ENCODE results near the gene LMOD2. TPM values are rescaled to one million over a fixed set of nuclear protein-coding genes. Genes with fewer than 3 reads are reported as not detected.
A peak's percentile ranks its signal among the peaks of the same experiment; 100 is the strongest.

LMOD2 gene
- polyA plus RNA-seq, 3 donors: 0.09 TPM; not detected in 2

DNA sequence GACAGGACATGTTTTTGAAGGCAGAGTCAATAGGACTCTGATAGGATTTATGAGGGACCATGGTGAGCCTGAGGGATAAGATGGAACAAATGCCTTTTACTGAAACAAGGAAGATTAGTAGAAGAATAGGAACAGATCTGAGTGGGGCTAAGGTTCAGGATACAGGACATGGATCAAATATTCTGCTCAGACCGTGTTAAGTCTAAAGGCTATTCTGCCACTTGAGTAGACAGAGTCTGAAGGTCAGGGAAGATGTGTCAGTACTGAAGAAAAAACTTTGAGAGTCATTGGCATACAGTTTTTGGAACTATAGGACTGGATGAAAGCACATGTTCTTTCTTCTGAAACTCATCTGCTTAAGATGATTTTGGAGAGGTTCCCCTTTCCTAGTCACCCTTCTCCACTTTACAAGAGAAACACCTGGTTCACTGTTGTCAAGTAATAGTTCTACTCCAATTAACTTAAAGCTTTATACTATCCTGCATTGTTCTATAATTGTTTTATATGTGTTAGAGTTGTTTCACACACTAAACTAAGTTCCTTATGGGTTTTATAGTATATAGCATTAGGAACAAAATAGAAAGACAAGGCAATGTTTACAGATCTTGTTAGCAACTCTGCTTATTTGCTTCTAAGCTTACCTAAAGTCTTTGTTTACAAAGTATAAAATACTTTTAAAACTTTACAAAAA is 49.7 kb downstream of the LMOD2 start:
- Histone ChIP-seq H3K4me3 (replicated peaks in 1 of 3; ENCODE audit: low read depth in 2 of 3, low read length in 3 of 3) (no peak overlapping the region), H3K27me3 (ENCODE audit: control insufficient read depth in 2 of 2, insufficient read depth in 2 of 2, low read length in 2 of 2) (no peaks in the 10 kb centered on the region), H3K9ac (ENCODE audit: insufficient read depth, low read length, poor library complexity, severe bottlenecking) (no peak overlapping the region), H3K4me1 (ENCODE audit: control insufficient read depth in 1 of 2, insufficient read depth in 2 of 2, low read length in 2 of 2) (no peaks in the 10 kb centered on the region), H3K27ac (ENCODE audit: low read depth in 1 of 2, low read length in 2 of 2) (no peak overlapping the region), H3K9me3 (replicated peaks in 1 of 2; ENCODE audit: control insufficient read depth in 1 of 2, insufficient read depth in 1 of 2, low read length in 2 of 2) (no peaks in the 10 kb centered on the region), H2AFZ (ENCODE audit: insufficient read depth, low read depth, low read length, poor library complexity, severe bottlenecking) (no peak overlapping the region), H4K20me1 (ENCODE audit: insufficient read depth, low read length) (peaks cover 13% of the 10 kb centered on the region), H3K4me2 (replicated peaks; ENCODE audit: extremely low read depth, low read length, poor library complexity, severe bottlenecking) (no peak overlapping the region), H3K36me3 (replicated peaks in 1 of 2; ENCODE audit: control insufficient read depth in 1 of 2, insufficient read depth in 2 of 2, low read length in 2 of 2) (peaks cover 57 to 80% of the 10 kb centered on the region in 2 donors), H3K79me2 (ENCODE audit: insufficient read depth, low read length) (no peaks in the 10 kb centered on the region)
- Mint-ChIP-seq H3K4me3 (no peak overlapping the region), H3K9me3 (no peaks in the 10 kb centered on the region), H3K36me3 (peaks cover 41 to 45% of the 10 kb centered on the region in 2 donors), H3K27me3 (ENCODE audit: low read depth in 3 of 3) (no peaks in the 10 kb centered on the region), H3K27ac (peak overlapping the region in 2 of 7 donors; percentile 58 to 68), H3K4me1 (no peaks in the 10 kb centered on the region)
- no peak for DNase-seq
- intact Hi-C loops (cut with micrococcal nuclease): no loop called here
- TF ChIP-seq CTCF (IDR thresholded peaks at IDR 0.05): no peak
- WGBS (ENCODE audit: insufficient coverage): 100% methylated on average over 1 of the region's 1 CpG

DNA sequence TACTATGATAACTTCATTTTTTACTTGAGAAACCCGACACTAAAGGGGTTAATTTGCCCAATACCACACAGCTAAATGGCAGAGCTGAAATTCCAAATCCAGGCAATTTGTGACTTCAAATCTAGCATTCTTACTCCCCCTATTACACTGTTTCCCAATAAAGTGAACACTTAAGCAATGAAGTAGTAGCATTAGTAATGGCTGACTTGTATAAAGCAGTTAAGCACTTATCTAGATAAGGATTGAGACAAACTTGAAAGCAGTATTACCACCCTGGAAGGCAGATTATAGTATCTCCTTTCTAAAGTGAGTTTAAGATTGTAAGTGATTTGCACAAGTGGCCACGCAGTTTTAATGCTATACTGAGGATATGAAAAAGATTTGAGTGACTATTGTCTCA is 53.9 kb downstream of the LMOD2 start:
- peaks cover 42 to 46% of the 10 kb centered on the region in 2 donors for H3K36me3 ChIP-seq (replicated peaks in 1 of 2; ENCODE audit: control insufficient read depth in 1 of 2, insufficient read depth in 2 of 2, low read length in 2 of 2)
- intact Hi-C loops (cut with micrococcal nuclease): no loop called here
- no CpG with 5 or more reads among the region's 2 CpGs for WGBS (ENCODE audit: insufficient coverage)
- no peak for DNase-seq
- peaks cover 46% of the 10 kb centered on the region for H4K20me1 ChIP-seq (ENCODE audit: insufficient read depth, low read length)
- TF ChIP-seq CTCF (IDR thresholded peaks at IDR 0.05): no peak
- no peak overlapping the region for H2AFZ ChIP-seq (ENCODE audit: insufficient read depth, low read depth, low read length, poor library complexity, severe bottlenecking)
- no peaks in the 10 kb centered on the region for H3K9me3 Mint-ChIP-seq
- no peak overlapping the region for H3K4me3 Mint-ChIP-seq
- H3K4me1 ChIP-seq (ENCODE audit: control insufficient read depth in 1 of 2, insufficient read depth in 2 of 2, low read length in 2 of 2): peaks cover 0 to 5% of the 10 kb centered on the region in 2 donors
- no peak overlapping the region for H3K27ac Mint-ChIP-seq
- H3K27me3 Mint-ChIP-seq (ENCODE audit: low read depth in 3 of 3): no peaks in the 10 kb centered on the region
- no peak overlapping the region for H3K4me2 ChIP-seq (replicated peaks; ENCODE audit: extremely low read depth, low read length, poor library complexity, severe bottlenecking)
- peaks cover 34% of the 10 kb centered on the region in 2 donors for H3K36me3 Mint-ChIP-seq
- H3K9me3 ChIP-seq (replicated peaks in 1 of 2; ENCODE audit: control insufficient read depth in 1 of 2, insufficient read depth in 1 of 2, low read length in 2 of 2): no peaks in the 10 kb centered on the region
- H3K4me3 ChIP-seq (replicated peaks in 1 of 3; ENCODE audit: low read depth in 2 of 3, low read length in 3 of 3): no peak overlapping the region
- H3K27me3 ChIP-seq (ENCODE audit: control insufficient read depth in 2 of 2, insufficient read depth in 2 of 2, low read length in 2 of 2): no peaks in the 10 kb centered on the region
- H3K4me1 Mint-ChIP-seq: peaks cover 9% of the 10 kb centered on the region
- peaks cover 7% of the 10 kb centered on the region for H3K79me2 ChIP-seq (ENCODE audit: insufficient read depth, low read length)
- H3K27ac ChIP-seq (ENCODE audit: low read depth in 1 of 2, low read length in 2 of 2): no peak overlapping the region
- H3K9ac ChIP-seq (ENCODE audit: insufficient read depth, low read length, poor library complexity, severe bottlenecking): no peak overlapping the region
